Measurements from ENCODE around the gene THRB.

The THRB gene

DNA sequence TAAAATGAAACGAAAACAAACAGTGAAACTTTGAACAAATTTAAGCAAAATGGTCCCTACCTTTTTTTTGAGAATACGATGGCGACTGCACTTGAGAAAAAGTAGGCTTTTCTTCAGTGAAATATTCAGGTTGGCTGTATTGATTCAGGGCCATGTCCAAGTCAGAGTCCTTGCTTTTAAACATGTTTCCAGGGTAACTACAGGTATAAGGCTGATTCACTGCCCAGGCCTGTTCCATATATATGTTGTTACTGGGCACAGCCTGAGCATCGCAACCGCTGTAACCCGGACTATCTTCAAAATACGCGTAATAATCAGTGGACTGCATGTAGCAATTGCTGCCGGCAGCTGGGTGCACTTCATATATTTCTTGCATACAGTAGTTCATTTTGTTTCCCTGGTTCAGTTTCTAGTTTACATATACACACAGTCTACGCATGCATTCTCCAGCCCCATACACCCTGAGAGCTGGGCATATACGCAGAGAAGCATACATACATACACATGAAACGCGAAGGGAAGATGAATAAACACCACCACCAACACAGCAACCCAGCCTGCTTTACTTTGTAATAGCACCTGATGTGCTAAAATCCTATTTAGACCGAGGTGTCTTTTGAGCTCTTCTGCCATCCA, 329.6 kb downstream of the THRB start:
- no peak for DNase-seq

- DNase-seq: no peak
These were observed 331.7 kb downstream of the THRB start for GRCh38 chr3:24162929-24163328.

- DNase-seq: no peak
These were observed 332.8 kb downstream of the THRB start for GRCh38 chr3:24161841-24162240.

GRCh38 chr3:24160424-24161095, 334.1 kb downstream of the THRB start:
- no peak for DNase-seq

DNA sequence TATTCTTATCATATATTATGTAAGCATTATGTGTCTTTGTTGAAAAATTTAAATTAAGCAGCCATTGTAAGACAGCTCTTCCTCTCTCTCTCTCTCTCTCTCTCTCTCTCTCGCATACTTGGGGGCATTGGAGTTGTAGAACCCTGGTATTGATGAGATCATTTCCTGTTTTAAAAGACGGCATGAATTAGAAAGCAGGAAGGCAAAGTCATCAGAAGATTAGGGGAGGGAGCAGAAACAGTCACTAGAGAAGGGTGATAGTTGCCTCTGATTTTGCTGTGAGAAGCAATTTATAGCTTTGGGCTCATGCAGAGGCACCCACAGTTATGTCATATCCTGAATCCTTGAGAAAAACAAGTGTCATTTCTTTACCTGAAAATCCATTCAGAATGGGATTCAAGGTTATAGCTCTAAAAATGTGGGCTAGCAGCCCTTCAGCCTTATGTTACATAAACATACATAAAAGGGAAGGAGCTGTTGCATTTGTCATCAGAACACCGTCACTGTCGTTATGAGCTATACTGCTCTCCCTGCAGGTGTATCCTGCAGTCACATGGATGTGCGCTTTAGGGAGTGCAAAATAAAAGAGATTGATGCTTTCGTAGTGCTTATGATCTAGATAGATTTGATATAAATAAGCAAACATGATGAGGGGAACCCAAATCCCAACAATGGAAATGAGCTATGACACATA, 335.7 kb downstream of the THRB start:
- DNase-seq: no peak

DNA sequence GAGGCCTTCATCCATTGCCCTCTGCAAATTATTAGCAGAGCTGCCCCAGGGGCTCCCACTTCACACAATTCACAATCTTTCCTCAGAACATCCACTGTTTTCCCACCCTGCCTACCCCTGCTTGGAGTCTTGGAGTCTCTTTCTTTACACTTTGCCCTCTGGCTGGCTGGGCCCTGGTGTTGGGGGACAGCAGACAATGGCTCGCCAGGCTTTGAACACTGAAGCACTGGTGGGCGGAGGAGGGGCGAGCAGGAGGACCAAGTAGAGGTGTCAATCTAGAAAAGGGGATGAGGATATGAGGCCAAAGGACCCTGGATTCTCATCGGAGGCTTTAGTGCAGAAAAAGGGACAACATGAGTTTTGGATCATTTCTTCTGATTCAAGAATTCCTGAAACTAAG, 337.5 kb downstream of the THRB start:
- DNase-seq: no peak

DNA sequence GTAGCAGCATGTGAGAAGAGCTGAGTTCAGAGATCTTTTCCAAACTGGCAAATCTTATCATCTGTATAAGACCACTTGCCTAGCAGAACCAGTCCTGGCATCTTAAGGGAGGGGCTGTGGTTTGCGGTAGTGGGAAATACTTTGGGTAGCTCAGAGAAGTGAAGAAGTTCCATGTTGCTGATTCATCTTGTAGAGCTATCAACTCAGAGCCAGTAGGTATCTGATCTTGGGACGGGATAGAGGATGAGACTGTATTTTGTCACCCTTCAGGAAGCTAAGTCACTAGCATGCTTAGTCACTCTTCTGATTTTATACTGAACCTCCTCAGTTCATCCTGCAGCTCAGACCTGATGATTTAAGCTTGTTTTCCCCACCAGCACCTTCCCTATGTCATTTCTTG, 338.2 kb downstream of the THRB start:
- no peak for DNase-seq

- DNase-seq: no peak
These were observed 339.4 kb downstream of the THRB start for GRCh38 chr3:24155276-24155675.

DNA sequence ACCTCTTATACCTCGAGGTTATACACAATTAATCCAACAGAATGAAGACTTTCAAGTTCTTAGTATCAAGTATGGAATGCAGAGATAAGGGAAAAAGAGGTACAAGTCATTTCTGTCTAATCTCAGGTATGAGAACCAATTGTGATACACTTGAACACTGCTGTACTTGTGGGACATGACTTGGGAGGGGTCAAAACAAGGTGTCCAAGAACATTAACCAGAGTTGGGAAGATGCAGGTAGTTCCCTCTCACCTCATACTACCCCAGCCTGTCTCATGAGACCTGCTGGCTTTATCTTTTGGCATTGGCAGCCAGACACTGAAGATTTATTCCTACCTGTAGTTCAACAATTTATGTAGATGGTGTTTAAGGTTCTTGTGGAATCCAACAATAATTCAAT, 339.9 kb downstream of the THRB start:
- DNase-seq: no peak

DNA sequence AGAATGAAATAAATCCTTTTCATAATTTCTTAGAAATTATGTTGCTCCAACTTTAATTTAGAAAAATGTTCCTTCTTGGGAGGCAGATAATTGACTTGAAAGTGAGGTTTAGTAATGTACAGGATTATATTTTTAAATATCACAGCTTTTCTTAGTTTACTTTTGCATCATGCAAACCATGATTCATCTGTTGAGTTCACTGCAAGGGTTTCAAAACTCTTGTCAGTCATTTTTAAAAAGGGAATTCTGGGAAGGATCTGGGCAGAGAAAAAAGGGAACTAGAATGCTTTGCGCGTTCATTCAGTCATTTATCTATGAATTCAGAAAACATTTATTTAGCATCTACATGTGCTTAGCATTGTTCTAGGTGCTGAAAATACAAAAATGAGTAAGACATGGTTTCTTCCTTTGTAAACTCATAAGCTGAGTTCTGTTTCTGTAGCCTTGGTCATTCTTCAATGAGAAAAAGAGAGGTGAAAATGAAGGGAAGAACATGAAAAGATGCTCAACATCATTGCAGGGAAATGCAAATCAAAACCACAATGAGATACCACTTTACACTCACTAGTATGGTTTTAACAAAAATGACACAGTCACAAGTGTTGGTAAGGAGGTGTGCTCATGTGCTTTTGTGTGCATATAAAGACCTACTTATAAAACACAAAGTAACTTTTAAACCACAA, 340.5 kb downstream of the THRB start:
- DNase-seq: no peak

DNA sequence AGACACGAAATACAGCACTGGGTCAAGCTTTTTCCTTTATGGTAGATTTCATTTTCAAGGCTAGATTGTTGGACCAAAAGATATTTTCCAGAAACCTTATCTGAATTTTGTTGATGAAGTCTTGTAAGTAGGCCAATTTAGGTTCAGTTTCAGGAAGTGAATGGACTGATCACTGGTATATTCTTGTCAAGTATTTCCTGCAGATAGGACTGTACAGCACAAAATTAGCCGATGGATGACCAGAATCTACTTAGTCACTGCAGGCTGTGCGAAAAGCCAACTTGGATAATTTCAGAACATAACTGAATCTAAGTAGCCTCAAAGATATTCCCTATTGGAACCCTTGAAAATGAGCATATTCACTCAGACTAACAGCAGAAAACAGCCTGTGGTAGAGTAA, 343.1 kb downstream of the THRB start:
- DNase-seq: no peak

- DNase-seq: no peak
These were observed 345.6 kb downstream of the THRB start for GRCh38 chr3:24149032-24149431.

- no peak for DNase-seq
These were observed 348.4 kb downstream of the THRB start for GRCh38 chr3:24145981-24146822.

DNA sequence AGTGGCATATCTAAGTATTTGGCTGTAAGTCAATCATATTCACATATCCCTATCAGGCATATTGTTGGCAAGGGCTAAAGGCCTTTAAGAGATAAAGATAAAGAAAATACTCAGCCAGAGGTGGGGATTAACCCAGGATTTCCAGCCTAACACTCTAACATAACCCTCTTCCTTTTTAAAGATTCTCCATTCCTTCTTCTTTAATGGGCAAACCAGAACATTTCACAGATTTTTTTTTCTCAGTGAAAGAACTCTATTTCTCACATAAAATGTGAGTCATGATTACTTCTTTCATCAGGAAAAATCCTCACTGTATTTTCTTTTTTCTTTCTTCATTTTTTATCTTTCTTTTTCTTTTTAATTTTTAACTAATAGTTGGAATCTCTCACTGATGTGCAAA, 349.2 kb downstream of the THRB start:
- DNase-seq: no peak

- DNase-seq: no peak
These were observed 352.5 kb downstream of the THRB start for GRCh38 chr3:24142127-24142526.

GRCh38 chr3:24141548-24141947, 353.1 kb downstream of the THRB start:
- no peak for DNase-seq

- no peak for DNase-seq
These were observed 354.9 kb downstream of the THRB start for GRCh38 chr3:24139463-24140412.

- DNase-seq: no peak
These were observed 355.8 kb downstream of the THRB start for GRCh38 chr3:24138876-24139256.

- DNase-seq: no peak
These were observed 356.4 kb downstream of the THRB start for GRCh38 chr3:24137958-24138875.

- DNase-seq: no peak
These were observed 357.3 kb downstream of the THRB start for GRCh38 chr3:24137334-24137733.
